HG03442 (cell line): ENCODE results near the gene OLA1.

Experiments
- ATAC-seq: cut with Tn5 transposase; IDR thresholded peaks from one replicate; pipeline ENCODE4 v1.9.1; 2021; ENCODE audit warnings: mild to moderate bottlenecking, moderate library complexity; ENCODE audit not compliant: unreplicated experiment

Gene OLA1

GRCh38 chr2:174224665-174225288 is 23.6 kb downstream of the OLA1 start:
- ATAC-seq, result no peak

DNA sequence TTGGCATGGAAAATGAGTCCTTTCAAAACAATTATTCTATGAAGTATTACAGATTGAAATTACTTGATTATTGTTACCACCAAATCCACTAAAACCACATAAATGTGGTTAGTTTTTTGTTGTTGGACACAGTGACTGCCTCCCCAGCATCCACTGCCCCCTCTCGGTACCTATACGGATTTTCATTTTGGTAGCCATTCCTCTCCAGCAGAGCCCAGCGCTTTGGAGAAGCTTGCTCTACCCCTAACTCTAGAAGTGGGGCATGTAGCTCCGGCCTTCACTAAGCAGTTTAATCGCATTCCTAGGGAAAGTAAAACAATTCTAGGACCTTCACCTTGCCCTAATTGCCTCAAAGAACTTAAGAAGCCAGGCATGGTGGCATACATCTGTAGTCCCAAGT is 24.2 kb downstream of the OLA1 start:
- no peak for ATAC-seq

DNA sequence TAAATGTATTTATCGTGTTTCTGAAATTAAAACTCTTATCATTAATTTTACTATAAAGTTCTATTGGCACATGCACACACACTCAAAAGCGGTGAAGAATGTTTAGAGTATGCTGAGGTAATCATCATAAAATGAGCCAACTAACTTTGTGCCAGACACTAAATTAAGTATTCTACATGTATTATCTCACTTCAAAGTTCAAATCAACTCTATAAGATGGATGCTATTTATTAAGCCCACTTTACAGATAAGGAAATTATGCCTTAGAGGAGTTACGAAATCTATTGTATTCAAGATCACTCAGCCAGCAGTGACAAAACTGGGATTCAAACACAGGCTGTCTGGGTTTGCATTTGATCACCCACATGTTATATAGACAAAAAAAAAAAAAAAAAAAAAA is 24.9 kb downstream of the OLA1 start:
- ATAC-seq, result no peak

- ATAC-seq, result no peak
These were observed 26.2 kb downstream of the OLA1 start for GRCh38 chr2:174222154-174222553.

DNA sequence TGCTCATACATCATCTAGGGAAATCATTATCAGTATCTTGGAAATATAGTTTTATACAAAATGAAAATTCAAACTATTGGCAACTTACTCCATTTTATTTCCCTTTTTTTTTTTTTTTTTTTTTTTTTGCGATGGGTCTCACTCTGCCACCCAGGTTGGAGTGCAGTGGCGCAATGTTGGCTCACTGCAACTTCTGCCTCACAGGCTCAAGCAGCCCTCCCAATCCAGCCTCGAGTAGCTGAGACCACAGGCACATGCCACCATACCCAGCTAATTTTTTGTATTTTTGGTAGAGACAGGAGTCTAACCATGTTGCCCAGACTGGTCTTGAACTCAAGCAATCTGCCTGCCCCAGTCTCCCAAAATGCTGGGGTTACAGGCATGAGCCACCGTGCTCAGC is 29.0 kb downstream of the OLA1 start:
- no peak for ATAC-seq

GRCh38 chr2:174218773-174219172 is 29.6 kb downstream of the OLA1 start:
- no peak for ATAC-seq

DNA sequence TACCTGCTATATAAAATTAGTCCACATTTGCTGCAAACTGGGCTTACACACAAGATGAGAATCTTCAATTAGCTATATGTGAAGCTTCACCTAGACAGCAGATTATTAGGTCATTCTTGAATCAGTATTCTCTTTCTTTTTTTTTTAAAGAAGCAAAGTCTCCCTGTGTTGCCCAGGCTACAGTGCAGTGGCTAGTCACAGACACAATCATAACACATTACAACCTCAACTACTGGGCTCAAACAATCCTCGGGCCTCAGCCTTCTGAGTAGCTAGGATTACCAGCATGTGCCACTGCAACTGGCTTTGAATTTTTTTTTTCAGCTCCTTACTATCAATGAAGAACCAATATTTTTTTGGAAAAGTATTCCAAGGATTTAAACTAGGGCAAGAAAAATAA is 30.5 kb downstream of the OLA1 start:
- ATAC-seq, result no peak

GRCh38 chr2:174211954-174212353 is 36.4 kb downstream of the OLA1 start:
- ATAC-seq, result no peak

DNA sequence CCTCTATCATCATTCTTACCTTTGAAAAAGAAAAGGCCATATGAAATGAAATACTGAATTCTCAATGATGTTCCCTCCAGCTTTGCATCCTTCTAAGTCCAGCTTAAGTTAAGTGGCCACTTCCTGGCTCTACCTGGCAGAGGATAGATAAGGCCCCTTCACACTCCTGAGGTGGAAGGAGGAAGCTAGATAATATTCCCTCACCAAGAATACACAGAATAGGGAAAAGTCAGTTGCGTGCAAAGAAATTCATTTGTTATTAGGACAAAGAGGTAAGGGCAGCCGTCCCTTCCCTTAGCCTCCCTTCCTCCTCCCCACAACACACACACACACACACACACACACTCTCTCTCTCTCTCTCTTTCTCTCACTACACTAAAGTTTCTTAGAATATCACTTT is 37.5 kb downstream of the OLA1 start:
- ATAC-seq, result no peak

- ATAC-seq, result no peak
These were observed 39.0 kb downstream of the OLA1 start for GRCh38 chr2:174209325-174209724.

- no peak for ATAC-seq
These were observed 40.3 kb downstream of the OLA1 start for GRCh38 chr2:174208026-174208425.

DNA sequence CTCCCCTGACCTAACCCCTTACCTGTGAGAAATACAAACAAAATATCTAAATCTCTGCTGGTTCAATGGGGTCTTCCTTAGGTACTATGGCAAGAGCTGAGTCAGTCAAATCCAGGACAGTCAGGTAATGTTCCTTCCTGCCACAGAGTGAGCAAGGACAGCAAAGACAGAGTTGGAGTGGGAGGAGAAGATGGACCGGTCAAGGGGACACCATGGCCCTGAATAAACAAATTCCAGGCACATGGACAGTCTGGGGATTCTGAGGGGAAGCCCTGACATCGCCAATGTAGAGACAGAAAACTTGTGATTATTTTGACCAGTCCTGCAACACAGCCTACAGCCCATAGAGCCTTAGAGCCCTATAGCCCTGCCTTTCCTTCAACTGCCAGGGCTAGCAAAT is 42.8 kb downstream of the OLA1 start:
- no peak for ATAC-seq

DNA sequence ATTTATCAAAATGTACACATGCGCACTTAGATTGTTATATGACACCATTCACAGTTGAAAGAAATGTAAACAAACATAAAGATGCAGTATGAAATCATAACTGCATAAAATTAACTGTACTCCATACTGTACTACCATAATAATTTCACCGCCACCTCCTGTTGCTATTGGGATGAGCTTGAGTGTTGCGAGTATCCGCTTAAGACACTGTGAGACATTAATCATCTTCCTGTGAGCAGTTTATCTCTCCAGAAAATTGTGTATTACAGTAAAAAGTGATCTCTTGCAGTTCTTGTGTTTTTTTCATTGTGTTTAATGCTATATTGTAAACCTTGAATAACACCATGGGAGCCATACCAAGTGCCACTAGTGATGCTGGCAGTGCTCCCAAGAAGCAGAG is 46.1 kb downstream of the OLA1 start:
- no peak for ATAC-seq

GRCh38 chr2:174198846-174199564 is 49.3 kb downstream of the OLA1 start:
- no peak for ATAC-seq

DNA sequence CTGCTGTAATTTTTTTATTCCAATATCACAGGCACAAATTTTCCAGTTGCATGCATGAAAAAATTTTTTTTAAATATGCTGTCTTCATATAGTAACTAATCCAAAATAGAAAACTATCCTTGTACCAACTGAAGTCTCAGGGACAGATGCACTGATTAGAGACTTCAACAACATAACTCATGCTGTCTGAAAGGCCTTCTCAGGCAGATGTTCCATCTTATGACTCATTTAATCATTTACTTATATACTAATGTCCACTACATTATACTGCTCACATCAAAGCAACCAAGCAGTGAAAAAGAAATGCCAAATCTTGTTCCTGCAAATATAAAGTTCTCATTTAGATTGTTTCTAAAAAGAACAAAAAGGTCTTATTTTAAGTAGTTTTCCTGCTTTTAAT is 53.1 kb downstream of the OLA1 start:
- no peak for ATAC-seq

- no peak for ATAC-seq
These were observed 54.6 kb downstream of the OLA1 start for GRCh38 chr2:174193737-174194136.

- no peak for ATAC-seq
These were observed 55.7 kb downstream of the OLA1 start for GRCh38 chr2:174192664-174193063.

DNA sequence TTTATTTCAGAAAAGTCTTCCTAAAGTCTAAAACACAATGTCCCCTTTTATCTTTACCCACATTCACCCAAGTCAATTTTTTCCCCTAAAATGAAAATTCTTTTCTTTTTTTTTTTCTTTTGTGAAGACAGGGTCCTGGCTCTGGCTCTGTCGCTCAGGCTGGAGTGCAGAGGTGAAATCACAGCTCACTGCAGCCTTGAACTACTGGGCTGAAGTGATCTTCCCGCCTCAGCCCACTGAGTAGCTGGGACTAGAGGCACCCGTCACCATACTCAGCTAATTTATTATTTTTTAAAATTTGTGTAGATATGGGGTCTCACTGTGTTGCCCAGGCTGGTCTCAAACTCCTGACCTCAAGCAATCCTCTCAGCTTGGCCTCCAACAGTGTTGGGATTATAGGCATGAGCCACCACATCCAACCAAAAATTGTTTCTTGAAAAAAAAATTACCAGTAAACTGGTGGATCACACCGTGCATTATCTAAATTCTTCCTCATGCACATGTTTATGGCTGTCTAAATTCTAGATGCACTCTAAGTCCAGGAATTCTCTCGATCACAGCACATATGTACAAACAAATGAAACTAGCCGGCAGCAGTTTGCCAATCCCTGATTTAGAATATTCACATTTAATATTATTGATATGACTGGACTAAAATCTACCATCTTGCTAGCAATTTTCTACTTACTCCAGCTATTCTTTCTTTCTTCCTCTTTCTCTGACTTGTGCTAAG is 56.8 kb downstream of the OLA1 start:
- no peak for ATAC-seq

DNA sequence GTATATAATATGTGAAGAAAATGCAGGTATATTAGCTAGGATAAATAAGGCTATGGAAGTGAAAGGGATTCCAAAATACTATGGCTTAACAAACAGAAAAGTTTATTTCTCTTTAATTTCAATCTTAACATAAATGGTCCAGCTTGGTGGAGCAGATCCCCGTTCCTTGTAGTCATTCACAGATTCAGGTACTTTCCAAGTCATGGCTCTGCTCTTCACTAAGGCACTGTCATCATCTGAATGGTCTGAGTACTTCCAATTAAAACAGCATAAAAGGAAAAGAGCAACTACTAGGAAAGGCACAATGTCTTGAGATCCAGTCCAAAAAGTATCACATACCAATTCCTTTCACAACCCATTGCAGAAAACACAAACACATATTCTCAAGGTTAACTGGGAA is 63.4 kb downstream of the OLA1 start:
- ATAC-seq, result no peak

GRCh38 chr2:174184504-174184903 is 63.8 kb downstream of the OLA1 start:
- no peak for ATAC-seq

- no peak for ATAC-seq
These were observed 65.3 kb downstream of the OLA1 start for GRCh38 chr2:174183076-174183475.

DNA sequence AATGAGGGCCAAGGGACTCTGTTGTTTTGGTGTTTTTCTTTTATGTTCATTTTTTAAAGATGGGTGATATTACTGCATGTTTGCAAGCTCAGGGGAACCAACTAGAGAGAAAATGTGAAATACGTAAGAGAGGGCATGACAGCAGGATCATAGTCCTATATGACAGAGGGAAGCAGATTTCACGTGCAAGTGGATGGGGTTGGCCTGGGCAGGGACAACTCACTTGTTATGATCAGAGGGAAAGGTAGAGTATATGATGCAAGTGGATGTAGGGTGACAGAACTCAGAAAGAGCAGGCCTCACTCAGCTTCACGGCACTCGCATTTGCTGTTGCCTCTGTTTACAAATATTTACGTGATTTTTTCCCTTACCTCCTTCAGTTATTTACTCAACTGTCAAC is 67.0 kb downstream of the OLA1 start:
- ATAC-seq, result no peak
